Neural cell (in vitro differentiated cells): ENCODE results near the gene TNRC6C. TPM values are rescaled to one million over a fixed set of nuclear protein-coding genes. Genes with fewer than 3 reads are reported as not detected.

ENCODE experiments used
- polyA plus RNA-seq: library from polyadenylated mRNA; depleted of rRNA; stranded (reverse); fragments of >200 nt; gene quantifications from 2 replicates; pipeline ENCODE4 v1.2.3, GENCODE V29; 2014
- small RNA-seq, 3 experiments: library from RNA; depleted of rRNA; stranded (forward); fragments of <200 nt; gene quantifications; one replicate each; pipeline ENCODE3, GENCODE V24; 2012

TNRC6C gene
- polyA plus RNA-seq, 1 donor from 2014 or later = 15.4 TPM

Small RNA genes within 50 kb of the gene (small RNA-seq; reads per million reads assigned to genes)
- gene RNU1-80P (1.6 to 10.8 (median 1.7) reads per million in 3 experiments), gene RNU6-625P (0 reads per million in 3 experiments)

Other genes starting within 250 kb of the TNRC6C start
- gene TMC6, start 170.1 kb downstream of the TNRC6C start, polyA plus RNA-seq = 0.16 TPM in 1 of 2 replicates, not detected in the other
- 0.24 and 0.41 TPM in 2 replicates for gene TMC8, start 172.1 kb downstream of the TNRC6C start, polyA plus RNA-seq
- not detected in 2 replicates for gene C17orf99, start 187.7 kb downstream of the TNRC6C start, polyA plus RNA-seq
- 2.7 and 3.9 TPM in 2 replicates for gene SYNGR2, start 209.9 kb downstream of the TNRC6C start, polyA plus RNA-seq
- 1.1 TPM in 1 of 2 replicates, not detected in the other for gene TK1, start 228.3 kb downstream of the TNRC6C start, polyA plus RNA-seq
- 15.8 and 27.1 TPM in 2 replicates for gene AFMID, start 228.7 kb downstream of the TNRC6C start, polyA plus RNA-seq